CD4-positive, alpha-beta T cell treated with Interleukin-4 for 4 hours (primary cell): Measurements from ENCODE around the gene ERVH48-1.
"Not testable (repeated sequence)": the region's sequence is repeated elsewhere in the genome, so short reads cannot be mapped to it uniquely, and the experiment has no call there.

ENCODE experiments used
- DNase-seq: peaks from one replicate; pipeline ENCODE4 v3.0.0-alpha.2; 2020

Gene ERVH48-1

DNA sequence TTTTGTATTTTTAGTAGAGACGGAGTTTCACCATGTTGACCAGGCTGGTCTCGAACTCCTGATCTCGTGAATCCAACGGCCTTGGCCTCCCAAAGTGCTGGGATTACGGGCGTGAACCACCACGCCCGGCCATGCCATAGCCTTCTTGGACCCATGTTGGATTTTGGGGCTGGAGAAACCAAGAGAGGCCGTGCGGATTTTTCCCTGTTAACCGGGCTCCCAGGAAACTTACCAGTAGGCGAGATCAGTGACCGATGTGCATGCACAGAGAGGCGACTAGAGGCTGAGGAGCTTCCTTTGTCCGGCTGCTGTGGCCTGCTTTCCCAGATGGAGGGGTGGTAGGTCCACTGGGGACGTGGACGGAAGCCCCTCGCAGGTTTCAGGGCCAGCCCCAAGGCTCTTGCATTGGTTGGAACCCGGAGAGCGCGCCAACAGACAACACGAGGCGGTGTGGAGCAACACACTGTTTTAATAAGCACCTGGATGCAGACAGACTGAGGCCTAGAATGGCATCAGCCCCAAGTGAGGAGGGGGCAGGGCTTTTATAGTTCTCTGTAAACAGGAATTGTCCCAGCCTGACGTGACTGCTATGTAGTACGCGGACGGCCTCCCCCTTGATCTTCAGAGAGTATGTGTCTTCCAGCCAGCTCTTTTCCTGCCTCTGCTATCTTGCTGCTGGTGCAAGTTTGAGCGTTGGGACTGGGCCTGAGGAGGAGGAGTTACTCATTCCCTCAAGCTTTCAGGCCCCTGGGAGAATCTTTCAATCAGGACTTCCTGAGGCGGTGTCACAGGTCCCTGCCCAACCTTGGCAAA lies at the start of gene ERVH48-1:
Gene ERVH48-1 (minus strand): TSS at position 517 of the 813 bp plus-strand sequence. CDS start 6,624 bp downstream, outside the sequence.
- no peak for DNase-seq

DNA sequence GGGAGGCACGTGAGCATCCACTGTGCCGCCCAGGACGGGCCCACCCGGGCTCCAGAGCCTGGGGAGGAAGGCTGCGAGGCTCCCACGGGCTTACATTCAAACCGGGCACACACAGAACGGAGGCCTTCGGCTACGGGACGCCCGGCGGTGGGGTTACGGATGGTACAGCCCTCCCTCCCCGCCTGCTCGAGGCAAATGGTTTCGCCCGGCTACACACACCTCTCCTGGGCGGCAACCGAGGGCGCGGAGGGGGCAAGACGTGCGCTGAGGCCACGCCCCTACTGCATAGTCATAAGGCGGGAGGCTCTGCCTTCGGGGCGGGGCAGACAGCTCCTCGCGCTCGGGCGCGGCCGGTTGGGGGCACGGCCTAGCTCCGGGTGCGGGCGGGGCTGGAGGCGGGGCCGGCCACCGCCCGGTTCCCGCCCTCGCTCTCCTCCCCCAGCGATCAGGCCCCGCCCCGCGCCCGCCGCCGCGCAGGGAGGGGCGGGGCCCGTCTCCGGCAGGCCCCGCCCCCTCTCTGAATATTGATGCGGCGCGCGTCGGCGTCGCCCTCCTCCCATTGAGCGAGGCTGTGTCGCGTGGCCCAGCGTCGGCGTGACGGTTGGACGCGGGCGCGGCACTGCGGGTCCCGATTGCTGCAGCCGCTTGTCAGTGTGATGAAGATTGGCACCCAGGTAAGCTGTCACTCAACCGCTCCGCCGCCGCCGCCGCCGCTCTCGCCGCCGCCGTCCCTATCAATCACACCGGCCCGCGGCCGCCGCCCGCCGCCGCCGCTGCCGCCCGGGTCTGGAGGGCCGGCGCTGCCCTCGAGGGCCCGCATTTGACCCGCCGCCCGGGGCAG lies 48.8 kb upstream of the ERVH48-1 start, which contains the start of gene PKNOX1:
Gene PKNOX1 (plus strand): TSS at position 572 of the 841 bp plus-strand sequence. CDS start 29,820 bp downstream, outside the sequence.
- peak; percentile 99 for DNase-seq

DNA sequence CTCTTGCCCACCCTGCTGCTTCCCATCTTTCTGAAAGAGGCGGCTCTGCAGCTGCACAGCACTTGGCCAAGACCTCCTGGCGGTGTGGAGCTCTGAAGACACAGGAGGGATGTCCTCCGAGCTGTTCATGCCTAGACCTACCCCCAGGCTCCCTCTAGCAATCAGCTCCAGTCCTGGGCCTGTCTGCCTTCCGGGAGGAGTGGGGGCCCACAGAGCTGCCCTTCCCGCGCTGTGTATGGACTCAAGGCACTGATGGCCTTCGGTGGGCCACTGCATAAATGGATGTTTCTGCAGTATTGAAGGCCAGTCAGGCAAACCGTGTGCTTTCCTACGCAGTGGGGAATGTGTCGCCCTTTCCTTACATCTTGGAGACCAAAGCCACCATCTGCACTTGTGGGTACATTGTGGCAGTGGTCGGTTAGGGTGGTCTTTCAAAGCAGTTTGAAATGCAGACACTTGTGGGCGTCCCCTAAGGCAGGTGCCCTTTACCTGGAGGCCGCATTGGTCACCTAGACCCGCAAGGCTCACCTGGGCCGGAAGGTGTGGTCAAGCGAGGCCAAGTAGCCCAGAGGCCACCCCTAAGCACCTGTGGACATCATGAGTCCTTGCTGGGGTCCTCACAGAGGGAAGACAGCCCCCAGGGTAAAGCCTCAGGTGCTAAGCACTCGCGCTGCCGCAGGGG lies 48.0 kb upstream of the ERVH48-1 start:
- no peak for DNase-seq

DNA sequence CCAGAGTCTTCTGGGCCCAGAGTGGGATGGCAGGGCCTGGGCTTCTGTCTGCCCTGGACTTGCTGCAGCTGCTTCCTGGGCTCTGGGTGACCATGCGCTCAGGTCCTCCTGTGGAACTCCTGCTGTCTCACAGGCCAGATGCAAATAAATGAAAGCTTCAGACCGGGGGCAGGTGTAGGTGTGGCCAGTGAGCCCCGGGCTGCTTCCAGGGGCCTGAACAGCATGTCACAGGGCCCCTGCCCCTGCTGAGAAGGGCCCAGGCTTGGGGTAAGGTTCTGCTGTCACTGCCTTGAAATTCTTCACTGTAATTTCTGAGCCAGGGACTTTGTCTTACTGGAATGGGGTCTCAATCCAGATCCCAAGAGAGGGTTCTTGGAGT lies 46.5 kb upstream of the ERVH48-1 start:
- DNase-seq: no peak

DNA sequence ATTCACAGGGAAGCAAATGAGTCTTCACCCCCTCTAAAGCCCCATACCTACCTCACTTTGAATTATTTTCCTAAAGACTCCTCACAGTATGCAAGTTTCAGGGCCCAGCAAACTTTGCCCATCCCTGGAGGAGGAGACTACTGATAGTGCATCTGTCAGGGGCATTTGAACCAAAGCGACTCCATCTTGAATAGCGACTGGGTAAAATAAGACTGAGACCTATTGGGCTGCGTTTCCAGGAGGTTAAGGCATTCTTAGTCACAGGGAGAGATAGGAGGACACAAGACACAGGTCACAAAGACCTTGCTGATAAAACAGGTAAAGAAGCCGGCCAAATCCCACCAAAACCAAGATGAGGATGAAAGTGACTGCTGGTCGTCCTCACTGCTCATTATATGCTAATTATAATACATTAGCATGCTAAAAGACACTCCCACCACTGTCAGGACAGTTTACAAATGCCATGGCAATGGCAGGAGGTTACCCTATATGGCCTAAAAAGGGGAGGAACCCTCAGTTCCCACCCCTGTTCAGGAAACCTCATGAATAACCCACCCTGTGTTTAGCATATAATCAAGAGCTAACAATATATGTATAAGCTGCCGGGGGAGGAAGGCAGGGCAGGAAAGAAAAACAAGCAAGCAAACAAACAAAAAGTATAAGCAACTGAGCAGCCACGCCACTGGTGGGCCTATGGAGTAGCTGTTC lies 45.7 kb upstream of the ERVH48-1 start:
- DNase-seq: no peak

DNA sequence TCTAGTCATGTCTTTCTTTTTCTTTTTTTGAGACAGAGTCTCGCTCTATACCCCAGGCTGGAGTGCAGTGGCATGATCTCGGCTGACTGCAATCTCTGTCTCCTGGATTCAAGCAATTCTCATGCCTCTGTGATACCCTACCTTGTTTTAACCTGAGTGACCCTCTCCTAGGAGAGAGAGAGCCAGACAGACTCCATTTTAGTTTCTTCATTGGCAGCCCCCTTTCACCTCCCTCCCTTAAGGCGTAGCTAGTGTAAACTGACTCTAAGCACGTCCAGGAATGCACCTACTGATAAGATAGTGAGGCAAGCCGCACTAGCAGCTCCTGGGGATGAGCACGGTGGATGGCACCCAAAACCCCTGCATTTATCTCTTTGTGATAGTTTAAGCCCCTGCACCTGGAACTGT lies 43.8 kb upstream of the ERVH48-1 start:
- no peak for DNase-seq

DNA sequence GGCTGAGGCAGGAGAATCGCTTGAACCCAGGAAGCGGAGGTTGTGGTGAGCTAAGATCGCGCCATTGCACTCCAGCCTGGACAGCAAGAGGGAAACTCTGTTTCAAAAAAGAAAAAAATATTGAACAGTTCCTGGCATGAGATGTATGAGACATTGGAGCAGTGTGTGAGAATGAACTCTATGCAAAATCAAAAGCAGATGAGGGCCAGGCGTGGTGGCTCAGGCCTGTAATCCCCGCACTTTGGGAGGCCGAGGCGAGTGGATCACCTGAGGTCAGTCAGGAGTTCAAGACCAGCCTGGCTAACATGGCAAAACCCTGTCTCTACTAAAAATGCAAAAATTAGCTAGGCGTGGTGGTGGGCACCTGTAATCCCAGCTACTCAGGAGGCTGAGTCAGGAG lies 42.2 kb upstream of the ERVH48-1 start:
- not testable (repeated sequence) for DNase-seq

DNA sequence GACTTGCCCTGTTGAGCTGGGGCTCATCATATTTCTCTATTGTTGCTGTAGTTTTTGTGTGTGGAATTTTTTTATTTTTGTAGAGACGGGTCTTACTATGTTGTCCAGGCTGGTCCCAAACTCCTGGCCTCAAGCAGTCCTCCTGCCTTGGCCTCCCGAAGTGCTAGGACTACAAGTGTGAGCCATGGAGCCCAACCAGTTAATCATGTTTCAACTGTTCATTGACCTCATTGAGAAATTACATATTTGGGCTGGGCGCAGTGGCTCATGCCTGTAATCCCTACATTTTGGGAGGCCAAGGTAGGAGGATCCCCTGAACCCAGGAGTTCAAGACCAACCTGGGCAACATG lies 39.8 kb upstream of the ERVH48-1 start:
- no peak for DNase-seq

DNA sequence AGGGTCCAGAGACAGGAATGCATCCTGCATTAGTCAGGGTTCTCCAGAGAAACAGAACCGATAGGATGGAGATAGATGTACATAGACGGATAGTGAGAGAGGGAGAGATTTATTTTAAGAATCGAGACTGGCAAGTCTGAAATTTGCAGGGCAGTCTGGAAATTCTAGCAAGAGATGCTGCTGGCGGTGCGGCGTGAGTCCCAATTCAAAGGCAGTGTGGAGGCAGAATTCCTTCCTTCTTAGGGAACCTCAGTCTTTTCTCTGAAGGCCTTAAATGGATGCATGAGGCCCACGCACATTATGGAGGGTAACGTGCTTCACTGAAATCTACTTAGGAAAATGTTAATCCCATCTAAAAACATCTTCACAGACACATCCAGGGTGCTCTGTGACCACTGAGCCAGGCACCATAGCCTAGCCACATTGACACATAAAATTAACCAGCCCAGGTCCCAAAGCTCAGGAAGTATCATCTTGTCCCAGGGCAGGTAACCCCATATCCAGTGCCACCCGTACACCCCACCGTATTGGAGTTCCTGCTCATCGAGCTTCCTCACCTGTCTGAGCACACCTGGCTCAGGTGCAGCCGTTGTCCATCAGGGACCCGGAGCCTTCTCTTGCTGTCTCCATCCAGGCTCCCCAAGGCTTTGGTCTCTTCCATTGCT lies 39.2 kb upstream of the ERVH48-1 start:
- no peak for DNase-seq

DNA sequence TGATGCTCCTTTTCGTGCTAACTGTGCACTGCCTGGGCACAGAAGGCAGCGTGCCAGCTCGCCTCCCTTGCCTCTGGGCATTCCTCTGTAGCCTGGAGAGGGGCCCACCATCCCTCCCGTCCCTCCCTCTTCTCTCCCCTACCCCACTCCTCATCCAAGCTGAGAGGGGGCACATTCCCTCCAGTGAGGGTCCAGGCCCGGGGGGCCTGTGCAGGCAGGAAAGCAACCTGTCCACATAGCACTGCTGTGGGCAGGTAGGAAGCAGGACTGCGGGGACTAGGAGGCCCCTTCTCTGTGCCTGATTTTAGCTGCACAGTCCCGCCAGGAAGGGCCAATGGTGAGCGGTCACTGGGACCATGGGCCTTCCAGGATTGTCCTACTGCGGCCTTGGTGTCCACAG lies 38.7 kb upstream of the ERVH48-1 start:
- no peak for DNase-seq

DNA sequence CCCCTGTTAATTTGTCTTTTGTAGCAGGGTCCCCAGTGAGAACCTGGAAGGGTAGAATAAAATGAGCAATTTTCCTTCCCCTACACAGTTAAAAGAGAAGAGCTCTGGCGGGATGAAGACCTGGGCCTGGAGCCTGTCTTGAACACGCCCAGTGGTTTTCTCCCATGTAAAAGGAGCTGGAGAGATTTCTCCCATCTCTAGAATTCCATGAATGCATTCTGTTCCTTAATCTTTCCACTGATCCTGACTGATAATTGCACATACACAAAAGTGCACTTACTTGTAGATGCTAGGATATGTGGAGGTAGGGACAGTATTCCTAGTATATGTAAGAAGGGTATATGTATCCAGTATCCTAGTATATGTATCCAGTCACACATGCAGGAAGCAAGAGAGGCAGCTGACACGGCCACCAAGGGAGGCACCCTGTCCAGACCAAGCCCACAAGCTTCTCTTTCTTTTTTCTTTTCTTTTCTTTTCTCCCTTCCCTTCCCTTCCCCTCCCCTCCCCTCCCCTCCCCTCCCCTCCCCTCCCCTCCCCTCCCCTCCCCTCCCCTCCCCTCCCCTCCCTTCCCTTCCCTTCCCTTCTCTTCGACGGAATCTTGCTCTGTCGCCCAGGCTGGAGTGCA lies 37.1 kb upstream of the ERVH48-1 start:
- no peak for DNase-seq

DNA sequence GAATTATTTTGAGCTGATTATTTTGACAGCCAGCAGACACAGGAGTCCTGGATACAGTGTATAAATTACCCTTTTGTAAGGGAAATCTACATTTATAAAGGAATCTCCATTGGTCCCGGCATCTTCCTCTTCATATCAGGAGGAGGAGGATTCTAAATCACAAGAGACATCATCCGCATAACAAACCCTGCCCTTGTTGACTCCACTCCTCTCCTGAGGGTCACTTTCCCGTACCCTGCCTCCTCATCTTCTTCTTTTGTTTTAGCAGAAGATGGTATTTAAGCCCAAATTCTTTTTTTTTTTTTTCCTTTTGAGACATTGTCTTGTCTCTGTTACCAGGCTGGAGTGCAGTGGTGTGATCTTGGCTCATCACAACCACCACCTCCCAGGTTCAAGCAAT lies 34.3 kb upstream of the ERVH48-1 start:
- DNase-seq: no peak

DNA sequence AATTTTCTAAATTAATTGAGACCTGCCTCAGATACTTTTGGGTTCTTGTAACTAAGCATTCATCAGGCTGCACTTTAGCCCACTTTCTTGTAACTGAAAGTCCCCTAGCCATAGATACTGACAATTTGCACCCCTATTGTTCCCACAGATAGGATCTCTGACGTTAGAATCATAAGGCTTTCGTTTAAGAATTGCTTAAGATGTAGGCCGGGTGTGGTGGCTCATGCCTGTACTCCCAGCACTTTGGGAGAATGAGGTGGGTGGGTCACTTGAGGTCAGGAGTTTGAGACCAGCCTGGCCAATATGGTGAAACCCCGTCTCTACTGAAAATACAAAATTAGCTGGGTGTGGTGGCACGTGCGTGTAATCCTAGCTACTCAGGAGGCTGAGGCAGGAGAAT lies 32.7 kb upstream of the ERVH48-1 start:
- DNase-seq: not testable (repeated sequence)

DNA sequence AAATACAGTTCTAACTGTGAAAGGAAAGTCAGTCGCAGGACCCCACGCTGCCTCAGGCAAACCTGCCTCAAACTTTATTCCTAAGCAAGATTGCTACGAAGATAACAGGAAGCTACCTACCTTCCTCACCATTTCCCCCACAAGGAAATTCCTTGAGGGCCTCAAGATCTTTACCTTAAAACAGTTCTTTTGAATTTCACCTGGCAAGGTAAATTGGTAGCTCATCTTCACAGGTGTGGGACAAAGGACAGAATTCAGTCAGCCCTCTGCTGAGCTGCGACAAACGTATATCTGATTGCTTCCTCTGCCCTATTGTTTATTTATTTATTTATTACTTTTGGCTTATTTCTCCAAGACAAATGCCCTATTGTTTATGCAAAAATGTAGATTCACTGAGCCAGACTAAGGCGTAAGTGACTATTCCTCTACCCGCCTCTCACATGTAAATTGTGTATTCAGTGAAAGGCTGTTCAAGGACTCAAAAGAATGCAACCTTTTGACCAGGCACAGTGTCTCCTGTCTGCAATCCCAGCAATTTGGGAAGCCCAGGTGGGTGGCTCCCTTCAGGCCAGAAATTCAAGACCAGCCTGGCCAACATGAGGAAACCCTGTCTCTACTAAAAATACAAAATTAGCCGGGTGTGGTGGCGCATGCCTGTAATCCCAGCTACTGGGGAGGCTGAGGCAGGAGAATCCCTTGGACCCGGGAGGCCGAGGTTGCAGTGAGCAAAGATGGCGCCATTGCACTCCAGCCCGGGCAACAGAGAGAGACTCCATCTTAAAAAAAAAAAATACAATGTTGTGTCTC lies 31.6 kb upstream of the ERVH48-1 start:
- no peak for DNase-seq

DNA sequence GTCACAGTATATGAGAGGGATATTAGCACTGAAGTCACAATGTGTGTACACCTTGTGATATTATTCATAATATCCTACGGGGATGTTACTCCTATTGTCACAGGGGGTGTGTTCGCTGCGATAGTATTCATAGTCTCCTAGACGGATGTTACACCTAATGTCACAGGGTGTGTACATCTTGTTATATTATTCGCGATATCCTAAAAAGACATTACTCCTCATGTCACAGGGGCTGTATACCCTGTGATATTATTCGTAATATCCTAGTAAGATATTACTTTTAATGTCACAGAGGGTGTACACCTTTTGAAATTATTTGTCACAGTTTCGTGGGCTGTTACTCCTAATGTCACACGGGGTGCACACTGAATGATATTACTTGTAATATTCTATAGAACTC lies 25.8 kb upstream of the ERVH48-1 start:
- DNase-seq: not testable (repeated sequence)

DNA sequence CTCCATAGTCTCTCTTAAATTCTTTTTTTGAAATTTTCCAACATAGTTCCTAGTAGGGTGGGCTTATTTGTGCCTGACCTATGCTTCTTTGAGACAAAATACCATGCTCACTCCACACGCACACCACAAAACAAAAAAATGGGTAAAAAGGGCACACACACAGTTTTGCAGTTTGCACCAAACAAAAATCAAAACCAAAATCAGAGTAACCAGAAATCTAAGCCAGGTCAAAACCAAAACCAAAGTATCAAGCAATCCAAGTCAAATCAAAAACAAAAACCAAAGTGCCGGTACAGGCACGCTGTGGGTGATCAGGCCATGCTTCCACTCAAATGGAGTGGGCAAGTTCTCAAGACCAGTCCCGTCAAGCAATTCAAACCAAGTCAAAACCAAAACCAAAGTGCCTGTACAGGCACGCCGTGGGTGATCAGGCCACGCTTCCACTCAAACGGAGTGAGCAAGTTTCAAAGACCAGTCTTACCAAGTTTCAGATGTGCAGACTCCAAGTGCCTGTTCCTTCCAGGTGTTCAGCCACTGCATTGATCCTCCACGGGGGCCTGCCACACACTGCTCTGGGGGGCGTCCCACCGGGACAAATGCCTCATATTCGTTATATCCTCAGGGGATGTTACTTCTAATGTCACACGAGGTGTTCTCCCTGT lies 23.8 kb upstream of the ERVH48-1 start:
- DNase-seq: not testable (repeated sequence)

DNA sequence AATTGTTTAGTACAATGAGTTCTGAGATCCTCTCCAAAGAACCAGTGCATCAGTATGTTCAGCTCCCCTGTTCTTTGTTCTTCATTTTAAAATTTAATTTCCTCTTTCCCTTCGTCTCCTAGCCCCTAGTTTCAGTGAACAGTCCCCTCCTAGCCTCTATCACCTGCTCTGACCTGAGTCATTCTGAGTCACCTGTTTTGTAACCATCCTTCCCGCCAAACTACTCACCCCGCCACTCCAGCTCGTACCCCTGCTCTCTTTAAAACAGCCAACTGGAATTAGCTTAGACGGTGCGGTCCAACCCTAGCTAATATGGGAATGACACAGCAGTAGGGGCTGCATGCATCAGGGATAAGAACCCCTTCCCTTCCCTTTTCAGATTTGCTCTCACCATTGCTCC lies 16.8 kb upstream of the ERVH48-1 start:
- no peak for DNase-seq

DNA sequence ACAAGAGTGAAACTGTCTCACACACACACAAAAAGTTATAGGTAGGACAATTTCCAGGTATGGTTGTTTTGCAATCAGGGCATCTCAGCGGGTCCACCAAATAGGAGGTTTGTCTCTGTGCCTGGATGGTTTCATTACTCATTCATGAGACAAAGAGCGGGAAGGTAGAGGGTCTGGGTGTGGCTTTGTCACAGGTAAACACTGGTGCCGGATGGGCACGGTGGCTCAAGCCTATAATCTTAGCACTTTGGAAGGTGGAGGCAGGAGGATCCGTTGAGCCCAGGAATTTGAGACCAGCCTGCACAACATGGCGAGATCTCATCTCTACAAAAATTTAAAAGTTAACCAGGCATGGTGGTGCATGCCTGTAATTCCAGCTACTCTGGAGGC lies 16.3 kb upstream of the ERVH48-1 start:
- no peak for DNase-seq

DNA sequence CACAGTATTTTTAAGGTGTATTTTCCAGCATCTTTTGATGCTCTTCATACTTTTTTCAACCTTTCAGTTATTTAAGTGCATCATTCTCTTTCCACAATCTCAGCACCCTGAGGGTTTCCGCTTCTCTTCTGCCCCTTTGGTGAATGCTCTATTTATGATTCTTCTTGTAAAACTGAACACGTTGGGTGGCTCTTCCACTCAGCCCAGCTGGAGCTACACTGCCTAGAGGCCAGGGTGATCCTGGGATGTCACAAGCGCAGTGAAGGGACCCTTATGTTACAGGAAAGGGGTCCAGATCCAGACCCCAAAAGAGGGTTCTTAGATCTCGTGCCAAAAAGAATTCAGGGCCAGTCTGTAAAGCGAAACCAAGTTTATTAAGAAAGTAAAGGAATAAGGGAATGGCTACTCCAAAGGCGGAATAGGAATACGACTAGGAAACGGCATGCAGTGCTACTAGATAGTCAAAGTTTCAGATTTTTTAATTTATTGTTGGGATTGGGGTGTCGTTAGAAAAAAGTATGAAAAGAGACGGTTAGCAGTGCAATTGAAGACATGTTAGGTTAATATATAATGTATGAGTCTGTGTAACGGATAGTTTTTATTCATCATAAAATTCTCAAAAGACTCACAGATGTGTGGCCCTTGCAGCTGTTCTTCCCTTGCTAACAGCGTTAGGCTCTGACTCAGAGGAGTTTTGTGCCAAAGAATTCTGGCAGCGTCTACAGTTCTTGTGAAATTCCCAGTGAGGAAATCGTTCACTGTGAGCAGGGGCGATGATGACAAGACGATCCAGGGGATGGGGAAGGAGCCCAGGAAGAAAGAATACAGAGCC lies 14.4 kb upstream of the ERVH48-1 start:
- no peak for DNase-seq
